ENCODE results near the gene TNIP3.

The TNIP3 gene

DNA sequence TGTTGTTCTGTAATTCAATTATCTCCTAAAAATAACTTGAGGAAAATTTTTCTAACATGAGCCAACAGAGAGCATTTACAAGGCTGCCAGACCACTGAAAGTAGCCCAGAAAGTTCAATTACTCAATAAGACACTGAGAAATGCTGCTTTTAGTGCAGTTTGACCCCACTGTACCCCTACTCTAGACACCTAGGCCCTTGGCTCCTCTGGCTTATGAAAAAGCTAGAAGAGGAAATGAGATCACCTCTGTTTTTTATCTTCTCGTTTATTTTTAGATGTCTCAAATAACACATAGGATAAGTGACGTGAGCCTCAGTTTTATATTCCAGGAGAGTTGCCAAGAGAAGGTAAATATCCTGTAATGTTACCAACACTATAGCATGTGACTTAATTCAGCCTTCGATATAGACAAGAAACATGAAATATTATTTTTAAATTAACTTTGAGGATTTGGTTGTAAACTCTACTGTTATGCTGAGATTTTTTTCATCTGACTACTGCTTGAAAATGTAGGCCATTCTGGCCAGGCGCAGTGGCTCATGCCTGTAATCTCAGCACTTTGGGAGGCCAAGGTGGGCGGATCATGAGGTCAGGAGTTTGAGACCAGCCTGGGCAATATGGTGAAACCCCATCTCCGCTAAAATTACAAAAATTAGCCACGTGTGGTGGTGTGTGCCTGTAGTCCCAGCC, 24.4 kb downstream of the TNIP3 start:
- peak; percentile 54 to 60 for DNase-seq (ENCODE audit: low read depth in 2 of 2)

DNA sequence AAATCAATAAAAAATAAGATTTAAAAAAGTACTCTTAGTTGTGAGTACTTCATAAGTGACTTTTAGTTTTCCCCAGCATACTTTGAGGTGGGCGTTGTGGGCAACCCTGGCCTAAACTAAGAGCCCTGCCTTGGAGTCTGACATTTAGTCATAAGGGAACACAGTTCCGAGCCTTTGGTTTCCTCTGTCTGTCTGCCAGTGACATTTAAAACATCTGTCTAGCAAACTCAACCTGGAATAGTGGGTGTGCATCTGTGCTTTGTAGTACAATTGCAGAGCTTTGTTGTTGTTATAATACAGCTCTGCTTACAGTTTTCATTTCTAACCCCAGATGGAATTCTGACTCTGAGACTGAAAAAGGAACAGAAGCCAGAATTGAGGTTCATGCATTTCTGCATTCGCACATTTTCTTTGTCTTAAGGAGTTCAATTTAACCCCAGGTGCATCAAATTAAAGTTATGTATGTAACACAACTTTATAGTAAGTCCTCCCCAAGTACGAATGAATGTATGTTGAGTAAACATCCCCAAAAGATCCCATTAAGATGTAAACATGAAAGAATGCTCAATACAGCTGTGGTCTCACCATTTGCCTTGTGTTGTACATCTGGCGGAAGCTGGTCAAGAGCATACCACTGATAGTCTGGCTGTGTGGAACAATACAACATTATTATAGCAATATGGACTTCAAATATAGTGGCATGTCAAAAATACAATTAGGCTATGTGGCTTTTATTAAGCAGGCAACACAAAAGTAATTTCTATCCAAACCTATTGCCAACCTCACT, 25.9 kb downstream of the TNIP3 start:
- DNase-seq (ENCODE audit: low read depth in 2 of 2) = no peak

DNA sequence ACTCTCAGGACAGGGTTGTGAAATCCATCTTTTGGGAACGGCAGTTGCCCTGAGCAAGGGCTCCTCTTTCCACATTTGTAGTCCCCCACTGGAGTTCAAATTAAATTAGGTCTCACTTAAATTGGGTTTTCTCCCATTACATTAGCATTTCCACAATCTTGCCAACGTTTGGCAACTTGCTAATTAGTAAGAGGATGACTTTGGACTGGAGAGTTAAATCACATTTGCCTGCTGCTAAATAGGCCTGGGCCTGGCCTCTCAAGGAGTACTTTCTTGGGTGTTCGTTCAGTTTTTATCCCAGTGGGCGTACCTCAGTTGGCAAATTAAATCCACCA, 33.8 kb downstream of the TNIP3 start:
- no peak for DNase-seq (ENCODE audit: low read depth in 2 of 2)

DNA sequence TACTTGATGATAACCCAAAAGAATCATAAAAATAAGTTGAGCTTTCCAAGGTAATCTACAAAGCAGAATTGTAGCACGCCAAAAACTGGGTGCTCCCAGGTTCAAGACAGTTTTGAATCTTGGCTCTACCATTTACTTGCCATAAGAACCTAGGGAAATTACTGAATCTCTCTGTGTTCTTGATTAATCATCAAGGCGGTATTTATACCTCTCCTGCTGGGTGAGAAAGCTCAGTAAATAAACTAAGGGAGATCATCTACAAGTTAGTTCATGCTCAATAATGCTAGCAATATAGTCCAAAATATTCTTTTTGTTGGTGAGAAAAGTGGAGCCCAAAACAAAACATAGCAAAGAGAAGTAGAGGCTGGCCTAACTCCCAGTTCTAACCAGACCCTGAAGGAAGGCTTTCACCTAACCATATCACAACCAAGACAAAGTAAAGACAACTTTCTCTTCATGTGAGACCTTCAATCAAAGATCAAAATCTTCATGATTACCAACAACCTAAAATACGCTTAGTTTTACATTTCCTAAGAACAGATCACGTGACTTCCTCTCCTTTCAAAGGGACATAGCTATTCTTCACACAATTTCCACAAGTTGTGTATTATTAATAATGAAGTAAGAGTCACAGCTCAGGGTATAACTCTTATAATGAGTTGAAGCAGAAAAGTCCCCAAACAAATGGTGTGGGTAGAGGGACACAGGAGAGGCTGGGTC, 34.4 kb downstream of the TNIP3 start:
- no peak for DNase-seq (ENCODE audit: low read depth in 2 of 2)

DNA sequence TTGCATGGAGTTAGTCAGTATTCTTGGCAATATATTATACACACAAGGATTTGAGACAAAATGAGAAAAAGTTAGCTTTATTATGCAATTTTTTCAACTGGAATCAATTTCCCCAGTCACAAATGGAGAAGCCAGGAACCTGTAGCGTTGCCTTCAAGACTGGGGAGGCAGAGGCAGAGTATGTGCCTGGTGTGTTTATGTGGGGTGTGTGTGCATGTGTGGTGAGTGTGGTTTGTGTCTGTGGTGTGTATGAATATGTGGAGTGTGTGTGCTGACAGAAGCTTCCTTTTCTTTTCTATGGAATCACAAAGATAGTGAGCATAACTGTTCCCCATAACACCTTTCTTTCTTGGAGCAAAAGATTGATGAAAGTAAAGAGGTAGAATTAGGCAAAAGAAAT, 37.0 kb downstream of the TNIP3 start:
- DNase-seq (ENCODE audit: low read depth in 2 of 2) = no peak

DNA sequence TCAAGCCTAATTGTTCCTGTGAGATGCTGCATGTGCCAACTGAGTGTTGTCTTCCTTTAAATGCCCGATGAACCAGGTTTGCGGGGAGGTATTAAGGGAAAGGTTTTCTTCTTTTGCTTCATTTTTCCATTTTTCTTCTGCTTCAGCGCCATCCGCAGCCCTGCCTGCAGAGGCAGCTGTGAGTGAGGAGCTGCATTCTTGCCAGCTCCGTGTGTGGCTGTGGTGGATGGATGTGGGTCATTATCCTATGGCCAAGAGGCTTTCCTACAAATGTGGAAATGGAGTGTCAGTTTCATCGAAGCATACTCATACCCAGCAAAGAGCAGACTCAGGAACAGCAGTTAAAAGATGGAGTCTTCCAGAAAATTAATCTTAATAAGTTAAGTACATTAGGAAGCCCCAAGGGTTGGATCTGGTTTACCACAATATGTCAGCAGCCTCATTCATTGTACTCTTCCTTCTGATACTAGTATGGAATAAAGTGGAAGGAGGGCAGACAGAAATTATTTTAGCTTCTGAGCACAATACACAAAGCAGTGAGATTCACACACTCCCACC, 37.6 kb downstream of the TNIP3 start:
- no peak for DNase-seq (ENCODE audit: low read depth in 2 of 2)

DNA sequence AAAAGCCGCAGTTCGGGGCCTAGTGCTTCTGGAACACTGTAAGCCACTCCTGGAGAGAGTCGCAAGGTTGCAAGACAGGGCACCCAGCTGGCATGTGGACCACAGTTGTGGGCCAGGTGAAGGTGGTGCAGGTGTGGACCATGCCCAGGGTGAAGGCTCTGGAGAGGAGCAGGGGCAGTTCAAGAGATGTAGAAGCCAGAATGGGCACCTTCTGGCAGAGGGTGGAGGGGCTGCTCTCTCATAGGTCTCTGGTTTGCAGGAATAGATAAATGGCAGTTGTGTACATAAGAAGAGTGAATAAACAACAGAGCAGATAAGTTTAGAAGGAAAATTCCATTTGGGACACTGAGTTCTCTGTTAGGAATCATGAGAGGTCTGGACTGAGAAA, 38.6 kb downstream of the TNIP3 start:
- no peak for DNase-seq (ENCODE audit: low read depth in 2 of 2)

DNA sequence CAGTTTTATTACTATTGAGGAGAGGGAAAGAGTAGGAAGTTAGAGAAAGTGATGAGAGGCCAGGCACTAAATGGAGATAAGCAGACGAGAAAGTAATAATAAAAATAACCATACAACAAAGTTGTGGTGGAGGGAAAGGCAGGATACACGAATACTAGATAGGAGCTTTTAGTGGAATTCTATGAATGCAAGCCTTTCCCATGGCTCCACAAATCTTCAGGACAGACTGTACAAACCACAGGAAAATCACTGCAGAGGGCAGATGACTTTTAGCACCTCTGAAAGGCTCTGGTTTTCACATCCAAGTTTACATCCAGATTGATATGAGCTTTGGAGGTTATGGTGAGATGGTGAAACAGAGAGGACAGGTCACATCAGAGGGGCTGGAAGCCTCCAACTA, 41.5 kb downstream of the TNIP3 start:
- DNase-seq (ENCODE audit: low read depth in 2 of 2) = no peak

DNA sequence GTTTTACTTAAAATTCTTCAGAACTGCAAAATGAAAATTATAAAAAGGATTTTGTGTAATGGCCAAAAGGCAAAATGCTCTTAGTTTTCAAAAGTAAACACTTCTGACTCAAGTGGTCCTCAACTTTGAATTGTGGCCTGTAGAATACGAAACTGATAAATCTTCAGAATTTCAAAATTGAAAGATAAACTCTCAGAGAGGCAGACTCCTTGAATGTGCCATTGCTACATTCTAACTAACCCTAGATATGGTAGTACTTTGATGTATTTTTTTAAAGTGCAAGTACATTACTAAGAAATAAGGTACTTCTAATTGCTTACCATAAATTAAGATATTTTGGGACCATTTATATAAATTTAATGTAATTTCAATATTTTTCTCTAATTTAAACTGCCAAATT, 44.4 kb downstream of the TNIP3 start:
- no peak for DNase-seq (ENCODE audit: low read depth in 2 of 2)

DNA sequence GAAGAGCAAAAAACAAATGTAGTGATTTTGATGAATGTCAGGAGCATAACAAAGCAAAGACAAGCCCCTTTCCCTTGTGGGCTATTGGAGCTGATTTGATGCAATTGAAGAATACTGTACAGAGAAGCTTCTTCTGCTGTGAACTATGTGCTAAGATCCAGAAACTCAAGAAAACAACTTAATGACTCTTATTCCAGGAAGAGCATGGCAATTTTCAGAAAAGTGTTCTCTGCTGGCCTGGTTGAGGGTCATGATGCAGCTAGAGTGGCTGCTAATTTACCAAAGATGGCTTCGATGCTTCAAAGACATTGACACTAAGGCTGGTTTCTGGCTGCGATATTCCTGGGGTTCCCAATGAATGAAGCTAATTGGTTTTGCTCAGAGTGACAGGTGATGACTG, 45.8 kb downstream of the TNIP3 start:
- no peak for DNase-seq (ENCODE audit: low read depth in 2 of 2)

DNA sequence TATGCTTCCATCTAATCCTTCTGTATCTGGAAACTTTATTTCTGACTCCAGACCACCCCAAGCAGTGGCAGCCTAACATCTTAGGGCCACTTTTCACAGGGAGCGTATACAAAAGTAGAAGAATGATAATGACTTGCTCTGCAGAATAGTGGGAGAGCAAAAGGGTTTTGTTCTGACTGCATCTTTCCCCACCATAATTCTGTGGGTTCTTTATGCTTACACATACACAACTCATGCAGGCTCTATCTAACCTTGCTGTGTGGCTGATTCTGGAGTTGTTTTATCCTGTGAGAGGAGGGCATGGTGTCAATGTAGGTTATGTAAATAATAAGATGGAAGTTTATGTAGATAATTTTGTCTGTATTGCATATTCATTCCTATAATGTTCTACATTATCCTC, 49.4 kb downstream of the TNIP3 start:
- DNase-seq (ENCODE audit: low read depth in 2 of 2) = no peak

DNA sequence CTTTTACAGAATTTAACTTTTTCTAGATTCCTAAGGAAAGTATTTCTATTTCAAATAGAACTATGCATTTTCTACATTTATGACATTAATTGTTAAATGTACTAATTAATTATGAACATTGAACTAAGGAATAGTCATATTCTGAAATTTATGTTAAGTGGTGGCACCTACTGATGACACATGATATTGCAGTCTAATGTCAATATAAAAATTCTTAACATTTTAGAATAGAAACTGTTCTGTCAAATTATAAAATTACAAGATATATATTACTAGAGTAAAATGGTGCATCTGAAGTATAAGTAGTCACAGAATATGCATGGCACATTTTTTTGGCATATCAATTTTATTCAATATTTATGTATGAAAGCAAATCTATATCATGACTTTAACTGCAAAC, 51.6 kb downstream of the TNIP3 start:
- no peak for DNase-seq (ENCODE audit: low read depth in 2 of 2)

DNA sequence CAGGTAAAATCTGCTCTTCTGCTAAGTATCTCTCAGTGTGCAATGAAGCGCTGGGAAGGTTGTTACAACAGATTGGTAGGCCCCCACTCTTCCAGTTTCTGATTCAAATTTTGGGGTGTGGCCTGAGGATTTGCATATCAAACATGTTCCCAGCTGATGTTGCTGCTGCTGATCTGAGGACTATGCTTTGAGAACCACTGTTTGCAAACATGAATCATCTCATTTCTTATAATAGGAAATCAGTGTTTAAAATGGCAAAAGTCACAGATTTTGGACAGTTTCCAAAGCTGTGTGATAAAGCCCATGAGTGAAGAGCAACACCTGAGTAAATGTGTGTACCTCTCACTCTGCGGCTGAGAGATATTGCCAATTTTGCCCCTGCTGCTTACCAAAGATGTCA, 55.6 kb downstream of the TNIP3 start:
- no peak for DNase-seq (ENCODE audit: low read depth in 2 of 2)

DNA sequence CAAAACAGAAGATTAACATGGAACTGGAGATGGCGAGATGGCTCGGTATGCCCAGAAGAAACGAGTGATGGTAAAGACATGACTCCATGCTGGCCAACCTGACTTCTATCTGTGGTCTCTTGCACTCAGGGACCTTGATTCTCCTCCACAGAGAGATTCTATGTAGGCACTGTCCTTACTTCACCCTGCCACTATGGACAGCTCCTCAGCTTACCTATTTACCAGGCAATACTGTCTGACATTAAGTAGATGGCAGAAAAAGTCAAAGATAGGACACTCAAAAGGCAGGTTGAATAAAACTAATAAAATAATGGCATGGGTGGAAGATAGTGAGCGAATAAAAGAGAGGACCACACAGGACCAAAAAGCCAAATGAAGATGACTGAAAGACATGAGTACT, 56.6 kb downstream of the TNIP3 start:
- no peak for DNase-seq (ENCODE audit: low read depth in 2 of 2)

DNA sequence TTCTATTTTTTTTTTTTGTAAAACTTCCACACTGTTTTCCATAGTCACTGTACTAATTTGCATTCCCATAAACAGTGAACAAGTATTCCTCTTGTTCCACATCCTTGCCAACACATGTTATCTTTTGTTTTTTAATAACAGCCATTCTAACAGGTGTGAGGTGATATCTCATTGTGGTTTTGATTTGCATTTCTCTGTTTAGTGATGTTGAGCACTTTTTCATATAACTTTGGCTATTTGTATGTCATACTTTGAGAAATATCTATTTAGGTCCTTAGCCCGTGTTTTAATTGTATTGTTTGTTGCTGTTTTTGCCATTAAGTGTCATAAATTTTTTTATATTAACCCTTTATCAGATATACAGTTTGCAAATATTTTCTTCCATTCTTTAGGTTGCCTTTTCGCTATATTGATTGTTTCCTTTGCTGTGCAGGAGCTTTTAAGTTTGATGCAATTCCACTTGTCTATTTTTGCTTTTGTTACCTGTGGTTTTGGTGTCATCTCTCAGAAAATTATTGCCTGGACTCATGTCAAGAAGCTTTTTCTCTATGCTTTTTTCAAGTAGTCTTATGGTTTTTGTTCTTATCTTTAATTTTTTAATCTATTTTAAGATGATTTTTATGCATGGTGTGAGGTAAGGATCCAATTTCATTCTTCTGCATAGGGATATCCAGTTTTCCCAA, 63.9 kb downstream of the TNIP3 start:
- no peak for DNase-seq (ENCODE audit: low read depth in 2 of 2)

DNA sequence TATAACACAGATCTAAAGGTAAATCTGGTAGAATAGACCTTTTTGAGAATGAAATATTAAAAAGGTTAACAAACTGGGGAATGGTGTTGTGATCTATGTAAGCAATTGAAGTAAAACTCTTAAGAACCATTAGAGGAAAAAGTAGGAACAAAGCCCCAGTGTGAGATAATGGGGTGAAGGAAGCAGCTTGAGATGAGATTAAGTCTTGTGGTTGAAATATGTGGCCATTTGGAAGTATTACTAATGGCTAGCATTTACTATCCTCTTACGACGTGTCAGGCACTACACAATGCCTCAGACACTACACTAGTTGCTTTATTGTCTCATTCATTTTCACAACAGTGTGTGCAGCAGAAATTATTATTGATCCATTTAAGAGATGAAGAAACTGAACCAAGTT, 65.9 kb downstream of the TNIP3 start:
- no peak for DNase-seq (ENCODE audit: low read depth in 2 of 2)

DNA sequence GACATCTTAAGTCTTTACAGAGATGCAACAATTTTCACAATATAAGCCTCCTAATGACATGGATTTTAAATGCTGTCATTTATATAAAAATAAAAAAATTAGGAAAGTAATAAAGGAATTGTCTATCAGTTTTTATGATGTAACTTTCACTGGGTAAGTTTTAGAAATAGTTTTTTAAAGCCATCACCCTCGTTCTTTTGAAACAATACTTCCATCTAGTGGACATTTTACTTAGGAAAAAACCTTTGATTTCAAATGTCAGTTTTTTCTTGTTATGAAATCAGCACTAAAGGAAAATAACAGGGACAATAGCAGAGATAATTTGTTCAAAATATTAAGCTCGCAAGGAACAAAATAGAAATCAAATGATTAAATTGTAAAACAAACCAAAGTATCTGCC, 67.5 kb downstream of the TNIP3 start:
- peak; percentile 36 to 43 for DNase-seq (ENCODE audit: low read depth in 2 of 2)

DNA sequence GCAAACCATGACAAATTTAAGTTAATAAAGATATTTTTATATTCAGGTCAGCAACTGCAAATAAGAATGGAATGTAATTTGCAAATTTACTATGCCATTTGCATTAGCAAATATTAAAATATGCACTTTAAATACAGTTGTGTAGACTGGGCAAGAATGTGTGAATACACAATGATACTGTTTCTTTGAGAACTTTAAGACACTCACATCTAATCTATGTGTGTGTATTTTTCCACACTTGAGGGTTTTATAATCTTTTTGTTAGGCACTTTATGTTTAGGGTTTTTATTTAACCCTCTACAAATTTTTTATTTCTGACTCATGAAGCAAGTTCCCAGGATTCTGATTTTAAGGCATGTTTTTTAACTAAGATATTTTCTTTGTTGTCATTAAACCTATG, 67.9 kb downstream of the TNIP3 start:
- DNase-seq (ENCODE audit: low read depth in 2 of 2) = no peak

DNA sequence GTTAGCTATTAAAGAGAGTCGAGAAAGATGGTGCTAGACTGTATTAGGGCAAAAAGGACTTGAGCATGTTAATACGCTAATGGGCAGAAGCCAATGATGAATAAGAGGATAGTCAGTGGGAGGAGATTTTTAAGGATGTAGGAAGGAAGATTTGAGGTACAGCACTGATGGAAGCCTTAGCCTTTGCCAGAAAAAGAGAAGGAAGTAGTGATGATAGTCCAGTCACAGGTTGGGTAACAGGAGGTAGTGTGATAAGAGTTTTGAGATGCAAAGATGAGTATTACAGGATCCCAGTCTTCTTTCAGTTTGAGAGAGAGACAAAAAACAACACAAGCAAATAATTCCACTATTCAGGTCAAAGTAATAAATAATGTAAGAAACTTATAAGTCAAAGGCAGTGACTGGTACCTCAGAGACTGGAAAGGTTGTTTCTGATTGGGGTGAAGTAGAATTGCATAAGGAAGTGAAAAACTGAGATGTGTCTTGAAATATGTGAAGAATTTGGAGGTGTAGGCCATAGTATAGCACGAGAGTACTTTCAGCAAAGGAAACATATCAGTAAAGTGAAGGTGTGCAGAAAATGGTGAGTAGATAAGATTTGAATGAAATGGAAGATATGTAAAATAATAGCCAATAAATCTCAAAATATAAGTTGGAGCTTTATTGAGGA, 69.7 kb downstream of the TNIP3 start:
- no peak for DNase-seq (ENCODE audit: low read depth in 2 of 2)

DNA sequence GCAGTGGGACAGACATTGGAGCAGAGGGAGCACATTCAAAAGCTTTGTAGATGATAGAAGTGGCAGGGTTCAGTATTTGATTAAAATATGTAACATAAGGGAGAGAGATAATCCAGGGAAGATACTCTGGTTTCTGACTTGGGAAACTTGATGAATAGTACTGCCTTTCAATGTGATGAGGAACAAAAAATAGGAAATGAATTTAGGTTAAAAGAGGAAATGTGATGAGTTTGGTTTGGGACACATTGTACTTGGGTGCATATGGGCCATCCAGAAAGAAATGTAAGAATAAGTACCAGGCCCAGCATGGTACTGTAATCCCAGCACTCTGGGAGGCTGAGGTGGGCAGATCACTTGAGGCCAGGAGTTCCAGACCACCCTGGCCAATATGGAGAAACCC, 70.9 kb downstream of the TNIP3 start:
- DNase-seq (ENCODE audit: low read depth in 2 of 2) = no peak

DNA sequence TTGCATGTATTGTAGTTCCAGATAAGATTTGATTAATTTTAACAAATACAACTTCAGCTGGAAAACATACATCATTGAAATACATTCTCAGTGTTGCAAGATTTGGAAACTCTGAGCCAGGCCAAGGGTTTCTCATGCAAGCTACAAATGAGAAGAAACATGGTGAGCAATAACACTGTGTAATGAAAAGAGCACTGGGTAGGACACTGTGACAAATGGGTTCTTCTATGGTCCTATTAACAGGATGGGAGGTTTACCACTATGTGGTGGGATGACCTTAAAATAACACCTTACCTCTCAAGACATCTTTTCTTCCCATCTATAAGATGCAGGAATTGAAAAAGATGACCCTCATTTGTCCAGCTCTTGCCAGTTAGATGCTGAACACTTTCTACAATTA, 72.2 kb downstream of the TNIP3 start:
- DNase-seq (ENCODE audit: low read depth in 2 of 2) = no peak

DNA sequence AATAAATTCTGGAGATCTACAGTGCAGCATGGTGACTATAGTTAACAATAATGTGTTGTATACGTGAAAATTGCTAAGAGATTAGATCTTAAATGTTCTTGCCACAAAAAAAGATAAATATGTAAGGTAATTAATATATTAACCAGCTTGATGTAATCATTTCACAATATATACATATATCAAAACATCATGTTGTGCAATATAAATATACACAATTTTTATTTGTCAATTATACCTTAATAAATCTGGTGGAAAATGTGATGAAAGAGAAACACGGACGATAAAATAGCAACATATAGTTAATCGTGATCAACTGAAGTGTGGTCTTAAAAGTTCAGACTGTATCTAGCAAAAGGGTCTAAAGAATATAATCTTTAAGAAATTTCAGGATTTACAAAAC, 75.3 kb downstream of the TNIP3 start:
- no peak for DNase-seq (ENCODE audit: low read depth in 2 of 2)

Measured in fibroblast of skin of left quadriceps (primary cell).